HG02938 (cell line): Measurements from ENCODE around the gene MRPL32.

ENCODE experiments used
- ATAC-seq: cut with Tn5 transposase; IDR thresholded peaks from one replicate; pipeline ENCODE4 v1.9.1; 2021; ENCODE audit warnings: mild to moderate bottlenecking, moderate library complexity; ENCODE audit not compliant: unreplicated experiment

Gene MRPL32

GRCh38 chr7:42925630-42926029 lies 6.5 kb upstream of the MRPL32 start:
- ATAC-seq, result no peak

- ATAC-seq, result no peak
Measured at GRCh38 chr7:42926204-42926603, 6.0 kb upstream of the MRPL32 start.

- ATAC-seq, result no peak
Measured at GRCh38 chr7:42928754-42929153, 3.4 kb upstream of the MRPL32 start.

- ATAC-seq, result no peak
Measured at GRCh38 chr7:42929449-42929848, 2.7 kb upstream of the MRPL32 start.

DNA sequence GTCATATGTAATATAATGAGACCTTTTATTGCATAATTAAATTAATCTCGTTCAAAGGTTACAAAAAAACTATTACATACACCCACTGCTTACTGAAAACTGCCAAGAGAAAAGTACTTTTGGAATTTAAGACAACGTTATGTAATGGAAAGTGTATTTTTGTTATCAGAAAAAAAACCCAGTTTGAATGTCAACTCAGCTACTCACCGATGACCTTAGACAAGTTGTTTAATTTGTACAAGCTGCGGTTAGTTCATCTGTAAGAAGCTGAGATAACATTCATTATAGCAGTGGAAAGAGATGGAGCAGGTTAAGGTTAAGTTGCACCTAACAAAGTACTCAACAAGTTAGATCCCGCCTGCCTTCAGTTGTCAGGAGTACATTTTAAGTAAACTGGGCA lies 1.3 kb upstream of the MRPL32 start:
- ATAC-seq, result no peak

DNA sequence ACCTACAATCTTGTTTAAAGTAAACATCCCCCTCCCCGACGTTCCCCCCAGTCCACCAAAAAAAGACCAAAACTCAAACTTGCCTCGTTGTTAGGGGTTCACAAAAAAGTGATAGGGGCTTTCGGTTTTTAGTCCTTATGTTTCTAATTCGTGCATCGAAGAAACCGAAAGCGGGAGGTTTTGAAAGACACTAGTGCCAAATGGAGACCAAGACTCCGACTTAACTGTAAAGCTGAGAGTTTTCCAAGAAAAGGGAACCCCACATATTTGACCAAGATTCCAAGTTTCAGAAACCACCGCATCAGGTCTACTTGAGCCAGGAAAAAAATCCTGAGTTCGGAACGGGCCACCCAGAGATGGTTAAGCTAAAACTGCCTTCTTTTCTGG lies 736 bp upstream of the MRPL32 start:
- no peak for ATAC-seq

GRCh38 chr7:42932811-42933591 lies 825 bp downstream of the MRPL32 start:
- no peak for ATAC-seq

- no peak for ATAC-seq
Measured at GRCh38 chr7:42934291-42934690, 2.1 kb downstream of the MRPL32 start.

DNA sequence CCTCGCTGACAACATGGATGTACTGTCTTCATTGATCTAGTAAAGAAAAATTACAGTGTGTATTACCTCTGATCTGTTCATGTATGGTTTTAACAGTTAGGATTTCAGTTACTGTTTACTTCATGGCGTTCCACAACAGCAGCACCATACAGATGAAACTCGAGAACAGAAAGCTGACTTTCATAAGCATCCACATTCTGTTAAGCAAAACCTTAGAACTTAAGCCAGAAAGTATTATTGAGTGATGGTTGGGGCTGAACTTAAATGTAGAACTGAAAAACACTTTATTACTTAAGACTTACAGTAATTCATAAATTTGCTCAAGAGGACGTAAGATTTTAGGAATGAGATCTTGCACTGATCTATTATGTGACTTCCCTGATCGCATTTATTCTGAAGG lies 3.7 kb downstream of the MRPL32 start:
- no peak for ATAC-seq

DNA sequence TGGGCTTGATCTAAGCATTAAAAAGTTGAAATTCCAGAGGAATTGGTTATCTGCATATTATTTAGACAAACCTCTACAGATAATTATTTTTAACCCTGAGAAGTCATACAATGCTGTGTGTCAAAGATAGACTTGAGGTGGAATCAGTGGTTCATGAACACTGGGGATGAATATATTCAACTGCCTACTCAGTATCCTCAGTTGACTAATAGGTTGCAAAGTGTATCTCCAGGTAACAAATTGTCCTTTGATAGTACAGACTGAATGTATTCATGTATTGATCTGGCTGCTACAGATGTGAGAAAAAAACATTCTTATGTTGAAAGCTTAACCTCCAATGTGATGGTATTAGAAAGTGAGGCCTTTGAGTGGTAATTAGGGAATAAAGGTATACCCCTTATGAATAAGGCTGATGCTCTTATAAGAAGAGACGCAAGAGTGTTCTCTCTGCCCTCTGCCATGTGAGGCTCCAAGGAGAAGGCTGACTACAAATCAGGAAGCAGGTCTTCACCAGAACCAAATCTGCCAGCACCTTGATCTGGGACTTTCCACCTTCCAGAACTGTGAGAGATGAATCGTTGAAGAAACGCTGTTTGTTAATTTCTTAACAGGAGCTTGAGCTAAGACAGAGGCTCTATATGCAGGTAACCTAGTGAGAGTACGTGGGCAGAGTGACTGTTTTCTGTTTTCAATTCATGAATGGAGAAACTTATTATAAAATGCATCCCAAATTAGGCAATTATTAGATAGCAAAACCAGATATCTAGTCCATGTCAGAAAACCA lies 7.5 kb downstream of the MRPL32 start:
- ATAC-seq, result no peak

- ATAC-seq, result no peak
Measured at GRCh38 chr7:42940985-42941847, 9.0 kb downstream of the MRPL32 start.

DNA sequence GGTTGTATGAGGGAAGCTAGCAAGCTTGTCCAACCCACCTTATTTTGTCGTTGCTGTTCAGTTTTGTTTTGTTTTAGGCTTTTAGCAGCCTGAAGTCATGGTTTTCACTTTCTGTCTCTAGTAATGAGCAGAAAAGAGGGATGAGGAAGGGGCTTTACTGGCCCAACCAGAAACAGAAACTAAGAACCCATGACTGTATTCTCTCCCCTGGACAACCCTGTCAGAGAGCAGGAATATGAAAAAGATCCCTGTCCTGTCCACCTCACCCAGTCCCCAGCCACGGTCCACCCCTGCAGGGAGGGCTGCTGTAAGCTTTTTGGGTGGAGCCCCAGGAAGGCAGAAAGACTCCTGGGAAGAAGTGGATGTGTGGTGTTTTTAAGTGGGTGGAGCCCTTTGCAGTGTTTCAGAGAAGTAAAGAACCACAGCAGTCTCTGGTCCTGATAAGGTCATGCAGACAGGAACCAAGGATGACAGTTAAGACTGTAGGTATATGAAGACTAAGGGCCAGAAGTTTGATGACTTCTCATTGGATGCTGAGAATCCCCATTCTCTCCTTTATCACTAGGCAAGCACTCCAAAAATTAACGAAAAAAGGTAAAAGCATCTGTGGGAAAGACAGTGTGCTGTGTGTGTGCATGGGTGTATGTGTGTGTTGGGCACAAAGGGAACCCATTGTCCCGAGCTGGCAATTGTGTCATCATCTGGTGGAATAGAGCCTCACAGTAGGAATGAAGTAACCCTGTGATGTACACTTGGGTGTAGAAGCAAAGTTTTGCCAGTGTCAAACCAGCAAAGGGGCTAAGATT lies 13.8 kb downstream of the MRPL32 start:
- ATAC-seq, result peak; percentile 60

DNA sequence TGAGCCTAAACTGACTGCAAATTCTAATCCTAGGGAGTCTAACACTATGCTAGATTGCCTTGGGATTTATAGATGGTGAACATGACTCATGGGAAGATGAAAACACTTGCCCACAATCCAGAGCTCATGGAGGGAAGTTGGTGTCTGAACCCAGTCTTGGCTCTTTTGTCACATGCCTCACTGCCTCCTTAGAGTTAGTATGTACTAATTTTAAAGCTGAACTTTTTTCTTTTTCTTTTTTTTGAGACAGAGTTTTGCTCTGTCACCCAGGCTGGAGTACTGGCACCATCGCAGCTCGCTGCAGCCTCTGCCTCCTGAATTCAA lies 14.4 kb downstream of the MRPL32 start:
- ATAC-seq, result no peak

DNA sequence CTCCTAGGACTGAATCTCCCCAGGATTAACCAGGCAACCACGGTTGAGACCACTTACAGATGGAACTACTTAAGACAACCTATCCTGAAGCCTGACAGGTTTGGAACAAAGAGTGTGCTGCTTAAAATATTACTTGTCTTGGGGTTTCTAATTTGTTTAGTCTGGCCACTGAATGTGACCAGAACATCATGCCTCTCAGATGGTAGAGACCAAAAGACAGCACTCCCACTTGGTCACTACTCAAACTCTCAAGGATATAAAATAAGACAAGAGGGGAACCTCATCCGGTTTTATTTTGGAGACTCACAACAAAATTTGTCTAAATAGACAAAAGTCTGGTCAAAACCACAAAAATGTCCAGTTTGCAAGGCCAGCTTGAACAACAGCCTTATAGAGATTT lies 15.3 kb downstream of the MRPL32 start:
- no peak for ATAC-seq

- no peak for ATAC-seq
Measured at GRCh38 chr7:42950417-42950816, 18.2 kb downstream of the MRPL32 start.

DNA sequence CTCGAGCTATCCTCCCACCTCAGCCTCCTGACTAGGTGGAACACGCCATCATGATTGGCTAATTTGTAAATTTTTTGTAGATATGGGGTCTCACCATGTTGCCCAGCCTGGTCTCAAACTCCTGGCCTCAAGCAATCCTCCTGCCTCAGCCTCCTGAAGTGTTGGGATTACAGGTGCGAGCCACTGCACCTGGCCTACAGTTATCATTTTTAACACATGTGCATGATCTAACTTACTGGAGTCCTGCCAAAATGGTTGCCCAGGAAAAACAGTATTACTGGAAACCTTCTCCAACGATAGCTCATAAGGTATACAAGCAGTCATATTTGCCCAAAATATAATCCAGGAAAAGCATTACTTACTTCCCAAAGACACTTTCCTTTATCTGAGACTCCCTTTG lies 20.2 kb downstream of the MRPL32 start:
- no peak for ATAC-seq

GRCh38 chr7:42953994-42954393 lies 21.8 kb downstream of the MRPL32 start:
- no peak for ATAC-seq

GRCh38 chr7:42956062-42956461 lies 23.9 kb downstream of the MRPL32 start:
- no peak for ATAC-seq

DNA sequence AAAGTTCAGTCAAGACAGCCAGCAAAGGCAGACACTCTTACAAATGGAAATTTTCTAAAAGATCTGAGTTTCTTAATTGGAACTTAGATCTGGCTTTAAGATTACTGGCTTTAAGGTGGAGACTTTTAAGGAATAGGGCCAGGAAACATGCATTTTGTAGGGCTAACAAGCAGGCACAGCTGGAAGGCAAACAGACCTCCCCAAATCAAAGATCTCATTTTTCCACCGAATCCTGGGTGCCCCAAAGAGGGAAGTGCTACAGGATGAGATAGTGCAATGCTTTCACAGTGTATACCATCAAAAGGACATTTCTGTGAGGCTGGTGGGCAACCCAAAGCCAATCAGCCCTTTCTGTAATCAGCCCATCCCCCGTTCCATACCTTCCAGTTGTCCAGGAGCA lies 27.4 kb downstream of the MRPL32 start:
- ATAC-seq, result no peak

GRCh38 chr7:42960762-42961161 lies 28.6 kb downstream of the MRPL32 start:
- no peak for ATAC-seq

DNA sequence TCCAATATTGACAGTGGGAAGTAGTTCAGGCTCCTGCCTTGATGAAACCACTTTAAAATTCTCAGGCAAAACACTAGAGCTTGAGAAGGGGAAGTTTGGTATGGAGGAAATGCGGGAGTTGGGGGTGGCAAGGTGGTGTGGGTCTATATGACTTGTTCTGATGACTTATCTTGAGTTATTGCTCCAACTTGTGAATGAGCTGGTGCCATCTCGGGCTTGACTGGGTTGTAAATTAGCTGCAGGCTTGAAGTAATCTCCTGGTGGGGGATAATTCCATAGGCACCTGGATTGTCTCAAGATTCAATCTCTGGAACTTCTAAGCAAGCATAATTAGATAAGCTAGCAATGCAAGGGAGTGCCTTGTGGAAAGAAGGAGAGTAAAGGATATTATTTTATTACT lies 29.0 kb downstream of the MRPL32 start:
- no peak for ATAC-seq
